Pancreas (tissue), 10 donors: ENCODE data around the gene TSEN2. TPM values are rescaled to one million over a fixed set of nuclear protein-coding genes. Genes with fewer than 3 reads are reported as not detected.

Source experiments
- ATAC-seq, 4 donors: fragments of 200-7000 bp; cut with Tn5 transposase; one replicate each; pipeline versions ENCODE4 v1.8.0 to v1.9.1; 2020; ENCODE audit warnings: mild to moderate bottlenecking in 4 of 4, moderate library complexity in 4 of 4
- DNase-seq, 6 donors: peaks; one replicate each; pipeline ENCODE4 v3.0.0-alpha.2; 2020
- FAIRE-seq: peaks from 2 replicates; lab custom pipeline; 2012; peaks lifted over from hg19 to GRCh38; lab: Jason Lieb, UNC
- H3K27ac ChIP-seq, 4 donors: fragments of 200-600 bp; sonication (generic); 1 replicate in 3 of 4; 2 replicates in 1 of 4; pipeline versions ENCODE4 v1.5.0 to v1.8.0; 2020
- H3K27me3 ChIP-seq, 4 donors: fragments of 200-600 bp; one replicate each; pipeline ENCODE4 v1.8.0; 2021
- H3K36me3 ChIP-seq, 3 donors: fragments of 200-600 bp; sonication (generic) in 1 of 3; one replicate each; pipeline versions ENCODE4 v1.5.0 to v1.8.0; 2020 to 2021
- H3K4me1 ChIP-seq, 3 donors: fragments of 200-600 bp; one replicate each; pipeline ENCODE4 v1.8.0; 2021
- H3K4me3 ChIP-seq, 4 donors: fragments of 200-600 bp; sonication (generic) in 2 of 4; one replicate each; pipeline versions ENCODE4 v1.5.0 to v1.8.0; 2020 to 2021
- H3K9me3 ChIP-seq, 4 donors: fragments of 200-600 bp; one replicate each; pipeline ENCODE4 v1.8.0; 2021
- WGBS, 2 donors: extraction: QIAGEN DNeasy Blood & Tissue Kit; methylation state at CpG; one replicate each; pipeline ENCODE4 v1.1.7; 2013; 5-methylcytosine and 5-hydroxymethylcytosine counted together
- intact Hi-C, 3 donors: fragments of 100-400 bp; cut with DNase I; formaldehyde crosslinking; loops; one replicate each; pipeline versions ENCODE4 v1.11.1 to v1.14.2; 2022
- polyA plus RNA-seq, 2 donors: library from polyadenylated mRNA; stranded (reverse); fragments of 200-250 nt; gene quantifications; one replicate each; pipeline ENCODE4 v1.2.3, GENCODE V29; 2013
- total RNA-seq, 6 donors: library from RNA; stranded (reverse); fragmentation: NEBNext Ultra II Directional in 4 of 6; extraction: Animal tissue kit (Norgen Biotek cat#: 25700) in 4 of 6; gene quantifications; one replicate each; pipeline versions ENCODE4 v1.2.1 to v1.2.4, GENCODE V29; 2021 to 2023
- TF ChIP-seq, protein P1 (sequence below), 4 donors: fragments of 200-600 bp; sonication (generic) in 3 of 4; IDR thresholded peaks; one replicate each; pipeline versions ENCODE4 v1.5.0 to v1.8.0; 2021; ENCODE audit warnings: antibody characterized with exemption in 4 of 4
- donor health status: healthy with polysubstance abuse.
- donor health status: DM: no; HTN: no; CAD: no; lungs with moderate emphysema.
- donor health status: DM: no; HTN: no; CAD: no.
- donor health status: control.
- donor health status: control.
- donor health status: Bipolar disorder and iron deficiency.
- donor health status: DM: yes; HTN: yes; CAD: no.
- donor health status: DM: no; HTN: no; CAD: no.
- donor health status: DM: no; HTN: no; CAD: no.
- donor health status: DM: yes; HTN: yes; CAD: no.

The TSEN2 gene
- total and polyA plus RNA-seq, 8 donors = 8.7 to 17.0 (median 10.9) TPM

DNA sequence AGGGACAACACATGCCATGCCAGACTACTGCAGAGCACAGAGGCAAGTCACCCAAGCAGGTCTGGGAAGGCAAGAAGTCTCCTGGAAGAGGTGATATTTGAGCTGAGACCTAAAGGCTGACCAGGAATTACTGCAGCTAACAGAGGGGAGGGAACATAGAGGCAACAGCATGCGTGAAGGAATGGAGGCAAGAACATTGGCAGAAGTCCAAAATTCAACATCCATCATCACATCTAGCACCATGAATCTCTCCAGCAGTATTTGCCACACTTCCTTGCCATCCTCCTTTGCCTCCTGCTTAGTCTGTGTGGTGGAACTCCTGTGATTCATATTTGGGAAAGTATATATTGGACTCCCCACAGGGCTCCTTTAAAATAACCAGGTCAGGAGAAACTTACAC is 870 bp upstream of the TSEN2 start:
- no peak for FAIRE-seq
- Histone ChIP-seq H3K9me3 (no peaks in the 10 kb centered on the region), H3K36me3 (no peaks in the 10 kb centered on the region), H3K27me3 (no peaks in the 10 kb centered on the region), H3K27ac (peak overlapping the region in 2 of 4 donors; percentile 61 to 67), H3K4me3 (peak overlapping the region in 2 of 4 donors; percentile 63 to 64), H3K4me1 (peaks cover 0 to 14% (median 9%) of the 10 kb centered on the region in 3 donors)
- ATAC-seq = no peak
- TF ChIP-seq, protein P1, sequence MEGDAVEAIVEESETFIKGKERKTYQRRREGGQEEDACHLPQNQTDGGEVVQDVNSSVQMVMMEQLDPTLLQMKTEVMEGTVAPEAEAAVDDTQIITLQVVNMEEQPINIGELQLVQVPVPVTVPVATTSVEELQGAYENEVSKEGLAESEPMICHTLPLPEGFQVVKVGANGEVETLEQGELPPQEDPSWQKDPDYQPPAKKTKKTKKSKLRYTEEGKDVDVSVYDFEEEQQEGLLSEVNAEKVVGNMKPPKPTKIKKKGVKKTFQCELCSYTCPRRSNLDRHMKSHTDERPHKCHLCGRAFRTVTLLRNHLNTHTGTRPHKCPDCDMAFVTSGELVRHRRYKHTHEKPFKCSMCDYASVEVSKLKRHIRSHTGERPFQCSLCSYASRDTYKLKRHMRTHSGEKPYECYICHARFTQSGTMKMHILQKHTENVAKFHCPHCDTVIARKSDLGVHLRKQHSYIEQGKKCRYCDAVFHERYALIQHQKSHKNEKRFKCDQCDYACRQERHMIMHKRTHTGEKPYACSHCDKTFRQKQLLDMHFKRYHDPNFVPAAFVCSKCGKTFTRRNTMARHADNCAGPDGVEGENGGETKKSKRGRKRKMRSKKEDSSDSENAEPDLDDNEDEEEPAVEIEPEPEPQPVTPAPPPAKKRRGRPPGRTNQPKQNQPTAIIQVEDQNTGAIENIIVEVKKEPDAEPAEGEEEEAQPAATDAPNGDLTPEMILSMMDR (IDR thresholded peaks at IDR 0.05) = no peak
- no peak for DNase-seq
- WGBS, 2 donors = 14 to 19% methylated on average over 1 of the region's 1 CpG
- intact Hi-C loops = loop anchor here in 1 of 3 donors (5.0 kb wide), 1 partner anchor 351 kb away; no protein-coding TSS in a partner anchor

DNA sequence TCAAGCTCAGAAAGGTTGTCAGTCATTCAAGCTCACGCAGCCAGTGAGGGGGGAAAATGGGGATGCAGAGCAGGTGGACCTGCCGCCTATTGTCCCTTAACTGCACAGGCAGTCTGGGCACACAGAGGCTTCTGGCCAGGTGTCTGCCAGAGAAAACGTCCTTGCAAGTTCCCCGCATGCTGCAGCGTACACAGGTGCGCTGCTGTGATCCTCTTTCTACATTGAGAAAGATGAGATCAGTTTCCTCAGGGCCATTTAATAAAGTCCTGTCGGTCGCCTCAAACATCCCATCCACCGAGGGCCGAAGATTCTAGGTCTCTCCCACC is 445 bp upstream of the TSEN2 start:
- Histone ChIP-seq H3K36me3 (no peaks in the 10 kb centered on the region), H3K27ac (peak overlapping the region; percentile 43 to 71 (median 64)), H3K9me3 (no peaks in the 10 kb centered on the region), H3K27me3 (no peaks in the 10 kb centered on the region), H3K4me3 (peak overlapping the region; percentile 63 to 72 (median 64)), H3K4me1 (peaks cover 0 to 14% (median 9%) of the 10 kb centered on the region in 3 donors)
- peak in 2 of 4 donors; percentile 3 to 11 for ATAC-seq
- TF ChIP-seq, protein P1 (IDR thresholded peaks at IDR 0.05) = no peak
- 2 to 3% methylated on average over 10 of the region's 10 CpGs for WGBS, 2 donors
- no peak for FAIRE-seq
- intact Hi-C loops = loop anchor here in 1 of 3 donors (5.0 kb wide), 1 partner anchor 352 kb away; no protein-coding TSS in a partner anchor
- peak in 1 of 6 donors; percentile 44 for DNase-seq

DNA sequence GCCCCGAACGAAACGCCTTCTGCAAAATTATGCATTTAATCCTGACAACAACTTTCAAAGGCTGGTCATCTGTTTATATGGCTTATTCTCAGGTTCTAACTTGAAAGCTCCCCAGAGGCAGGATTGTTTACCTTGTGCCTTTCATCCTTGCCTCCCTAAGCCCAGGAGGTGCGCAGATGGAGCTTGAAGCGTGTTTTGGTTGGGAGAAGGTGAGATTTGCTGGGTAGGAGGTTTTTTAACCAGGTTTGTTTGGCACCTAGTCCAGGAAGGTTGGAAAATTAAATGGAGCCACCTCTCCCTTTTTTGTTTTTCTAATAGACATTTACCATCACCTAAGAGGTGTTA is 675 bp downstream of the TSEN2 start:
- TF ChIP-seq, protein P1 (IDR thresholded peaks at IDR 0.05) = no peak
- Histone ChIP-seq H3K27ac (peak overlapping the region; percentile 65 to 77 (median 69)), H3K36me3 (no peaks in the 10 kb centered on the region), H3K4me3 (peak overlapping the region; percentile 63 to 72 (median 64)), H3K27me3 (no peaks in the 10 kb centered on the region), H3K9me3 (no peaks in the 10 kb centered on the region), H3K4me1 (peaks cover 0 to 11% (median 6%) of the 10 kb centered on the region in 3 donors)
- DNase-seq (no peak), FAIRE-seq (no peak), ATAC-seq (peak in 3 of 4 donors; percentile 5 to 7 (median 6))
- 0 to 2% methylated on average over 5 of the region's 5 CpGs for WGBS, 2 donors
- intact Hi-C loops = loop anchor here in 1 of 3 donors (5.0 kb wide), 1 partner anchor 353 kb away; no protein-coding TSS in a partner anchor

DNA sequence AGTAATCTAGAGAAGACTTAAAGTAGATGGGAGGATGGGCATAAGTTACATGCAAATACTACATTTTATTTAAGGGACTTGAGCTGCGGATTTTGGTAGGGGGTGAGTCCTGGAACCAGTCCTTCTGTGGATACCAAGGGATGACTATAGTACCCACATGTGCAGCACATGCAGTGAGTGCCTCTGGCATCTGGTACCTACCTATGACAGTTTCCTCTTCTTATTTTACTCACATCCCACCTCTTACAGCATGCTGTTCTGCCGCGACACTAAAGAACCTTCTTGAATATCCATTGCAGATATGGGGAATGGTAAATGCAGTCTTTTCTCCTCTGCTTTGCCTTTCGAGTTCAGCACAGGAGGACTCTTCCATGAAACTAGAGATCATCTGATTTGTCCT is 1.7 kb downstream of the TSEN2 start:
- WGBS, 2 donors = 91 to 92% methylated on average over 4 of the region's 4 CpGs
- no peak for FAIRE-seq
- Histone ChIP-seq H3K4me1 (peaks cover 0 to 10% (median 6%) of the 10 kb centered on the region in 3 donors), H3K9me3 (no peaks in the 10 kb centered on the region), H3K4me3 (no peak overlapping the region), H3K27me3 (no peaks in the 10 kb centered on the region), H3K27ac (no peak overlapping the region), H3K36me3 (no peaks in the 10 kb centered on the region)
- no peak for ATAC-seq
- TF ChIP-seq, protein P1 (IDR thresholded peaks at IDR 0.05) = no peak
- intact Hi-C loops = no loop called here
- no peak for DNase-seq

DNA sequence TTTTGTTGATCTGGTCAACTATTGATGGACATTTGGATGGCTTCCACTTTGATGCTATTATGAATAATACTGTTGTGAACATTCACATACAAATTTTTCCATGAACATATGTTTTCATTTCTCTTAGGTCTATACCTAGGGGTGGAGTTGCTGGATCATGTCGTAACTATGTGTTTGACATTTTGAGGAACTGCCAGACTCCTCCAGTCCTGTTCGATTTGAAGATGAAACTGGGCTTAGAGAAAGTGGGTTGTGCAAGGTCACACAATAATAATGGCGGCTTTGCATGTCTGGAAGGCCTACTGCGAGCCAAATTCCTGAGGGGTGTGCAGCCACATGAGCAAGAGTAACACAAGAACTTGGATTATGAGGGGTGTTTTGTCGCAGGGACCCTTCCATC is 2.6 kb downstream of the TSEN2 start:
- 84 to 89% methylated on average over 5 of the region's 5 CpGs for WGBS, 2 donors

More for the DNA sequence above, 2.6 kb downstream of the TSEN2 start:
- TF ChIP-seq, protein P1 (IDR thresholded peaks at IDR 0.05) = no peak
- intact Hi-C loops = no loop called here
- no peak for DNase-seq
- Histone ChIP-seq H3K27ac (no peak overlapping the region), H3K27me3 (no peaks in the 10 kb centered on the region), H3K9me3 (no peaks in the 10 kb centered on the region), H3K4me3 (no peak overlapping the region), H3K4me1 (peaks cover 0 to 10% (median 6%) of the 10 kb centered on the region in 3 donors), H3K36me3 (no peaks in the 10 kb centered on the region)
- no peak for ATAC-seq
- no peak for FAIRE-seq
